NCI-H1105 treated with DMSO at 0.1 percent for 48 hours (cell line): ENCODE data around the gene HBE1.
"Not testable (repeated sequence)": the region's sequence is repeated elsewhere in the genome, so short reads cannot be mapped to it uniquely, and the experiment has no call there.

Source experiments
- DNase-seq: peaks from one replicate; lab custom pipeline; 2025; lab: John Stamatoyannopoulos, UW

HBE1 gene

GRCh38 chr11:5285703-5286340, 16.1 kb upstream of the HBE1 start:
- no peak for DNase-seq

- no peak for DNase-seq
These were observed 14.9 kb upstream of the HBE1 start for GRCh38 chr11:5284637-5285036.

DNA sequence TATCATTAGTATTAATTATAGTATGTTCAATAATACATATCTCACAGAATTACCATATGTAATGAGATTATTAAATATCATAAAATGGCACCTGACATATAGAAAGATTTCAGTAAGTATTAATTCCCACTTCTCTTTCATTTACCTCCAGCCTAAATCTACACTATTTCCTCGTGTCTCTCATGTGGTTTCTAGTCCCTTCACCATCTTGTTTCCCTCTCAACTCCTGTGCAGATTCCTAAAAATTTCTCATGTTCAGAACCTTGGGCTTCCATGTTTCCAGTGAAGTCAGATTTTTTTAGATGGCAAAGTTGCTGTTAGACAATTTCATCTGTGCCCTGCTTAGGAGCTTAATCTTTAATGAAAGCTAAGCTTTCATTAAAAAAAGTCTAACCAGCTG, 14.1 kb upstream of the HBE1 start:
- no peak for DNase-seq

DNA sequence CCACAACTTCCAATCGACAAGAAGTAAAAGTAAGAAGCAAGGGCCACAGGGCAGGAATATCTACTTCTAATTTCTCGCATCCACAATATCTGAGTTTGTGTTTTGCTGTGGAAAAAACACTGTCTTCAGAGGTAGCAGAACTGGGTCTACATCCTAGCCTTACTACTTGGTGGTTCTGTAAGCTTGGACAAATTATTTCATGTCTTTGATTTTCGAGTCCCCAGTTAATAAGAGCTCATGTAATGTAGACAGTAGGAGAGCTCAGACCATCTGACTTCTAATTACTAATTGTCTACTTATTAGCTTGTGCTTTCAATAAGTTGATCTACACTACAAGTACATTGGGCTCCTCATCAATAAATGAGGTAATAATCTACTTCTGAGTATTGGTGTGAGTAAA, 13.3 kb upstream of the HBE1 start:
- no peak for DNase-seq

GRCh38 chr11:5282628-5283027, 12.9 kb upstream of the HBE1 start:
- DNase-seq: no peak

DNA sequence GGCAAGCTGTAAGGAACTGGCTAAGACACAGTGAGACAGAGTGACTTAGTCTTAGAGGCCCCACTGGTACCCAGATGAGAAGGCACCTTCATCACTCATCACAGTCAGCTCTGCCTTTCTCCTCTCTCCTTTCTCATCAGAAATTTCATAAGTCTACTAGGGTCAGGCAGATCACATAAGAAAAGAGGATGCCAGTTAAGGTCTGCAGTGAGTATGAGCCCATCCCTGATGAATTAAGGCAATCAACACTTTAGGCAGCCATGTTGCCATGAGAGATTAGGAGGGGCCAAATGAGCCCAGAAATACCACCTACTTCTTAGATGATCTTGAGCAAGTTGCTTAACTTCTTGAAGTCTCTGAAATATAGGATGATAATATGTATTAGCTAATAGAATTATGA, 11.9 kb upstream of the HBE1 start:
- DNase-seq: no peak

- no peak for DNase-seq
These were observed 10.9 kb upstream of the HBE1 start for GRCh38 chr11:5280582-5281102.

GRCh38 chr11:5279471-5280090, 9.8 kb upstream of the HBE1 start:
- DNase-seq: no peak

DNA sequence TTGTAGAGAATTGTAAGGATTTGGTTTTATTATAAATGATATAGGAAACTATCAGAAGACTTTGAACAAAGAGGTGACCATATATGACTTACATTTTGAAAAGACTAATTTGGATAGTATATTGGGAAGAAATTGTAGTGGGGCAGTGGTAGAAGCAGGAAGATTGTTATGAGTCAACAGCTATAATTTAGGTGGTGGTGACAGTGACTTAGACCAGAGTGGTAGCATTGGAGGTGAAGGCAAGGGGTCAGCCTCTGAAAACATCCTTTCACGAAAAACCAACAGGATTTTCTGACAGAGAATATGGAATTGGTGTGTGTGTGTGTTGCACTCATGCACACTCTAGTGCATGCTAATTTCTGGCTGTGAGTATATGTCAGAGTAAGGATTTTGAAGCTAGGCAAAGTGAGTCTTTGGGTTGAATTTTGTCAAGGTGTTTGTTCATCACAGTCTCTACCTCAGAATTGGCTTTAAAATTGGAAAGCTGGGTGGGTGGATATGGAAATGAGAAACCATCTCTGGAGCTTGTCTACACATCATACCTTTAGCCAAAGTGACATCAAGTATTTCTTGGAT, 8.2 kb upstream of the HBE1 start:
- no peak for DNase-seq

- no peak for DNase-seq
These were observed 7.0 kb upstream of the HBE1 start for GRCh38 chr11:5276697-5277096.

DNA sequence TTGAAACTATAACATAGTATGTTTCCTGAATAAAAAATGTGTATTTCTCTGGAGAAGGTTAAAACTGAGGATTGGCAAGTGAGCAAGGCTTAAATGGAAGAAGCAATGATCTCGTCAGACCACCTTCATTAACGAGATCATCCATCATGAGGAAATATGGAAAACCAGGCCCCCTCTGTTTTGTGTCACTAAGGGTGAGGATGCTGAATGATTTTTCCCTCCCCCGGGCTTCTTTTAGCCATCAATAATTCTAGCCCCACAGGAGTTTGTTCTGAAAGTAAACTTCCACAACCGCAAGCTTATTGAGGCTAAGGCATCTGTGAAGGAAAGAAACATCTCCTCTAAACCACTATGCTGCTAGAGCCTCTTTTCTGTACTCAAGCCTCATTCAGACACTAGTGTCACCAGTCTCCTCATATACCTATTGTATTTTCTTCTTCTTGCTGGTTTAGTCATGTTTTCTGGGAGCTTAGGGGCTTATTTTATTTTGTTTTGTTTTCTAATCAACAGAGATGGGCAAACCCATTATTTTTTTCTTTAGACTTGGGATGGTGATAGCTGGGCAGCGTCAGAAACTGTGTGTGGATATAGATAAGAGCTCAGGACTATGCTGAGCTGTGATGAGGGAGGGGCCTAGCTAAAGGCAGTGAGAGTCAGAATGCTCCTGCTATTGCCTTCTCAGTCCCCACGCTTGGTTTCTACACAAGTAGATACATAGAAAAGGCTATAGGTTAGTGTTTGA, 5.8 kb upstream of the HBE1 start:
- DNase-seq: no peak

GRCh38 chr11:5274395-5274794, 4.7 kb upstream of the HBE1 start:
- DNase-seq: no peak

DNA sequence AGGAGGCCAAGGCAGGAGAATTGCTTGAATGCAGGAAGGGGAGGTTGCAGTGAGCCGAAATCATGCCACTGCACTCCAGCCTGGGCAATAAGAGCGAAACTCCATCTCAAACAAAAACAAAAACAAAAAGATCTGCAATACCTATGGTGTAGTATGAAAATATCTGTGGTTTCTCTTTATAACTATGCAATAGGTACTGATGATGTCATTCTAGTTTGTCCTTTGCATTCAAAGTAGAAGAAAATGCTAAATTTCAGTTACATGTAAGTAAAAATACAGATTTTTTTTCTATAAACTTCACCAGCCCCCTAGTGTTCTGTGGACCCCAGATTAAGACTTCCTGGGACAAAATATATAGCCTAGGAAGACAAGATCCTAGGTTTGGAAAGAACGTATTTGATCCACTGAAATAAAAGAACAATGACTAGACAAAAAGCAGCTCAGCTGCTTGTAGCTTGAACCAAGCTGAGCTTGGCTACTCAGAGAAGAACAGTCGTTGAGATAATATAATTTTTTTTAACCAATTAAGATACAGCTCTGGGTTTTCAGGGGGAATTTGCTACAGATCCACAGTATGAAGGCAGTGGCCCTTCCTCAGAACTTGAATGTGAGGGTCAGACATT, 2.8 kb upstream of the HBE1 start:
- no peak for DNase-seq

DNA sequence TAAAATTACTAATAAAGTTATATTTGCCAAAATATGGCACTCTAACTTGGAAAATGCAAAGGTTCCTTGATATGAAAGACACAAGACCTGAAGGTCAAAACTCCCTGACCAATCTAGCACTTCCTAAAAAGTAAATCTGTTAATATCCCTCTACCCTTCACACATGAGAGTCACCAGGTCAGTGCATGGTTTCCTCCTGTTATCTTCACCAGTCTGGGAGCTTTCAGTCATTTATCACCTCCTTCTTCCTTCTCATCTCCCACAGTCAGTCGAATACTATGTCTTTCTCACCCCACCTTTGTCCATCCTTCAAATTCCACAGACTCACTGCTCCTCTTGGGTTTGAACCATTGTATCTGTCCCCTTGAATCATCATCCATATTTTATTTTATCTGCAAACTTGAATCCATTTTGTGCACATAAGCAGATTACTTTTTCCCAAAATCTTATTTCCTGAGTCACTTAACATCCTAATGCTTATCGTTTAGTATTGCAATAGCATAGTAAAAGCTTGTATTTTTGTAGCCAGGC, 2.6 kb downstream of the HBE1 start:
- DNase-seq: no peak

DNA sequence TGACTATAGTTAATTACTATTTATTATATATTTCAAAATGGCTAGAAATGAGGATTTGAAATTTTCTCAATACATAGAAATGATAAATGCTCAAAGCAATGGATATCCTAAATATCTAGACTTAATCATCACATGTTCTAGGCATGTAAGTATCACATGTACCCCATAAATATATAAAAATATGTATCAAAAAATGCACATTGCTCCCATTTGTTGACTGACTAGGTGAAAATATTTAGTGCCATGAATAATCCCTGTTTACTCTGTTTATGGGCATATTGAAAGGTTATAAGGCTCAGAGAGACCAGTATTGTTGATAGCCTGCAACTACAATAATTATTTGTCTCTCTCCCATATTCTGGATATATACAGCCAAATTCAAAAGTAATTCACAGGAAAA, 3.1 kb downstream of the HBE1 start:
- no peak for DNase-seq

DNA sequence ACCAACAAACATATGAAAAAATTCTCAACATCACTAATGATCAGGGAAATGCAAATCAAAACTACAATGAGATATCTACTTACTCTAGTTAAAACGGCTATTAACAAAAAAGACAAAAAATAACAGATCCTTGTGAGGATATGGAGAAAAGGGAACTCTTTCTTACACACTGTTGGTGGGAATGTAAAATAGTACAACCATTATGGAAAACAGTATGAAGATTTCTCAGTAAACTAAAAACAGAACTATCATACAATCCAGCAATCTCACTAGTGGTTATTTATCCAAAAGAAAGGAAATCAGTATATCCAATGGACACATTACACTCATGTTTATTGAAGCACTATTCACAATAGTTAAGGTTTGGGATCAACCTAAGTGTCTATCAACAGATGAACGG, 3.9 kb downstream of the HBE1 start:
- no peak for DNase-seq

DNA sequence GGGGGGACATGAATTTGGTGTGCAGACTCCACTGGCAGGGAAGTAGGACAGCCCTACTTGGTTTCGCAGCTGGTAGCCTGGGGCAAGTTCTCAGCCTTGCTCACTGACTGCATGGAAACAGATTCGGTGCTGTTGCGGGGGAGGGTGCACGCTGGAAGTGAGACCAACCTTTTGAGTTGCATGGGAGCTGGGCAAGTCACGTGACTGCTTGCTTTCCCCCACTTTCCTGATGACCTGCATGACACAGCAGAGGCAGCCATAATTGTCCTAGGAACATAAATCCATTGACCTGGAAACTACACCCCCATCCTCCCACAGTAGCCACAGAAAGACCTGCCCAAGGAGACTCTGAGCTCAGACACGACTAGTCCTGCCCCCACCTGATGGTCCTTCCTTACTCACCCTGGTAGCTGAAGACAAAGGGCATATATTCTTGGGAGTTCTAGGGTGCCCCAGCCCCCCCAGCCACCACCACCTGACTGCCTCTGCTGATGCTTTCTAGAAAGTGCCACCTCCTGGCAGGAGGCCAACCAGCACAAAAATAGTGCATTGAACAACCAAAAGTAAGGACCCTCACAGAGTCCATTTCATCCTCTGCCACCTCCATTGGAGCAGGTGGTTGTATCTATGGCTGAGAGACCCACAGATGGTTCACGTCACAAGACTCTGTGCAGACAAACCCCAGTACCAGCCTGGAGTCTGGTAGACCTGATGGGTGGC, 11.0 kb downstream of the HBE1 start:
- DNase-seq: no peak

DNA sequence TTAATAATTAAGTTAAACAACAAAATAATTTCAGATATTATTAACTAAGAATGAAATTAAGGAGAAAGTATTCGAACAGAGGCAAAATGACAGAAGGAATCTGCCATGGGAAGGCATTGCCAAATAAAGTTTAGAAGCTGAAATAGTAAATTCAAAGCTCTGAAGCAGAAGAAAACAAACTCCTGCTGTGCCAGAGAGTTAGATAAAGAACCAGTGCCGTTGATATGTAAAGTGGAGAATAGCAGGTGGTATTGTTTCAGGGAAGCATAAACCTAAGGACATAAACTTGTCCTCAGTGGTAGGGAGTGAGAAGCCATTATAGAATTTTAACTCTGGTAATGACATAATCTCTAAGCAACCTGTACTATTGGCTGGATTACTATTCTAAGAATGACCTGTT, 12.4 kb downstream of the HBE1 start:
- DNase-seq: no peak

- not testable (repeated sequence) for DNase-seq
These were observed 14.9 kb downstream of the HBE1 start, which contains the start of gene HBG2 for GRCh38 chr11:5254646-5255413. TSS of gene HBG2 (minus strand) at chr11:5254781. CDS start at chr11:5254728, 53 bp downstream.

GRCh38 chr11:5254023-5254422, 15.7 kb downstream of the HBE1 start:
- DNase-seq: not testable (repeated sequence)

DNA sequence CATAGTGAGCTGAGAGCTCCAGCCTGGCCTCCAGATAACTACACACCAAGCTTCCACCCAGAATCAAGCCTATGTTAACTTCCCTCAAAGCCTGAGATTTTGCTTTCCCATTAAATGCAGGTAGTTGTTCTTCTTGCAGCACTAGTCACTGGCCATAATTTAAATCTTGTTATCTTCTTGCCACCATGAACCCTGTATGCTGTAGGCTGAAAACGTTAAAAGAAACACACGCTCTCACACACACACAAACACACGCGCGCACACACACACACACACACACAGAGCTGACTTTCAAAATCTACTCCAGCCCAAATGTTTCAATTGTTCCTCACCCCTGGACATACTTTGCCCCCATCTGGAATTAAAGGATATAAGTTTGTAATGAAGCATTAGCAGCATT, 16.3 kb downstream of the HBE1 start:
- not testable (repeated sequence) for DNase-seq
